Hepatocyte (in vitro differentiated cells): ENCODE data around the gene TRPM2. TPM values are rescaled to one million over a fixed set of nuclear protein-coding genes. Genes with fewer than 3 reads are reported as not detected.
A peak's percentile ranks its signal among the peaks of the same experiment; 100 is the strongest.

Source experiments
- DNase-seq: peaks from one replicate; pipeline ENCODE4 v3.0.0-alpha.2; 2016; ENCODE audit warnings: low spot score
- H2AFZ ChIP-seq: fragments of 200-600 bp; sonication (generic); 2 replicates; pipeline ENCODE4 v1.6.0; 2016; ENCODE audit warnings: antibody characterized with exemption, mild to moderate bottlenecking
- H3K27ac ChIP-seq: fragments of 200-600 bp; sonication (generic); 2 replicates; pipeline ENCODE4 v1.5.1; 2016; ENCODE audit warnings: mild to moderate bottlenecking
- H3K27me3 ChIP-seq: fragments of 200-600 bp; sonication (generic); 2 replicates; pipeline ENCODE4 v1.6.1; 2016
- H3K36me3 ChIP-seq: fragments of 200-600 bp; sonication (generic); replicated peaks from 2 replicates; pipeline ENCODE4 v1.5.1; 2016; ENCODE audit warnings: low read depth; ENCODE audit not compliant: insufficient read depth
- H3K4me1 ChIP-seq: fragments of 200-600 bp; sonication (generic); 2 replicates; pipeline ENCODE4 v1.5.1; 2016; ENCODE audit warnings: mild to moderate bottlenecking, moderate library complexity; ENCODE audit not compliant: insufficient read depth
- H3K4me2 ChIP-seq: fragments of 200-600 bp; sonication (generic); 2 replicates; pipeline ENCODE4 v1.6.0; 2016
- H3K4me3 ChIP-seq: fragments of 200-600 bp; sonication (generic); 2 replicates; pipeline ENCODE4 v1.5.1; 2016; ENCODE audit warnings: mild to moderate bottlenecking
- H3K79me2 ChIP-seq: fragments of 200-600 bp; sonication (generic); 2 replicates; pipeline ENCODE4 v1.6.0; 2017; ENCODE audit warnings: mild to moderate bottlenecking
- H3K9me2 ChIP-seq: fragments of 200-600 bp; sonication (generic); replicated peaks from 2 replicates; pipeline ENCODE4 v1.6.0; 2017; ENCODE audit warnings: mild to moderate bottlenecking; ENCODE audit not compliant: insufficient read depth
- H3K9me3 ChIP-seq: fragments of 200-600 bp; sonication (generic); 2 replicates; pipeline ENCODE4 v1.5.1; 2016; ENCODE audit warnings: low read depth, mild to moderate bottlenecking
- H4K20me1 ChIP-seq: fragments of 200-600 bp; sonication (generic); 2 replicates; pipeline ENCODE4 v1.6.0; 2016; ENCODE audit warnings: mild to moderate bottlenecking; ENCODE audit not compliant: insufficient read depth, poor library complexity, severe bottlenecking
- CTCF ChIP-seq: fragments of 200-600 bp; sonication (generic); IDR thresholded peaks from 2 replicates; pipeline ENCODE4 v1.5.1; 2016; ENCODE audit warnings: antibody characterized with exemption, mild to moderate bottlenecking; ENCODE audit not compliant: poor library complexity
- EZH2 ChIP-seq: fragments of 200-600 bp; sonication (generic); IDR thresholded peaks from 2 replicates; pipeline ENCODE4 v1.6.1; 2016; ENCODE audit warnings: antibody characterized with exemption, mild to moderate bottlenecking, borderline replicate concordance
- EZH2phosphoT487 ChIP-seq: fragments of 200-600 bp; sonication (generic); IDR thresholded peaks from one replicate; pipeline ENCODE4 v1.6.1; 2018; ENCODE audit warnings: antibody characterized with exemption, mild to moderate bottlenecking, low read depth, moderate library complexity; ENCODE audit not compliant: unreplicated experiment, severe bottlenecking
- WGBS: methylation state at CpG from one replicate; pipeline ENCODE4 v1.1.6; 2016; ENCODE audit warnings: low lambda C conversion rate; ENCODE audit errors: missing lambda C conversion rate; 5-methylcytosine and 5-hydroxymethylcytosine counted together
- polyA plus RNA-seq: library from polyadenylated mRNA; unstranded; fragments of >200 nt; fragmentation: Nextera tagmentation; extraction: Ambion mirVana; gene quantifications from 2 replicates; pipeline ENCODE4 v1.2.1, GENCODE V29; 2016
- total RNA-seq: library from RNA; depleted of rRNA; stranded (reverse); fragments of >200 nt; gene quantifications from 2 replicates; pipeline ENCODE4 v1.2.3, GENCODE V29; 2014

The TRPM2 gene
- total and polyA plus RNA-seq, 2 experiments from 2014 or later = 0.25 to 0.50 TPM

- H3K79me2 ChIP-seq = no peaks in the 10 kb centered on the region
- H3K4me2 ChIP-seq = no peak overlapping the region
- H3K27me3 ChIP-seq = no peaks in the 10 kb centered on the region
- no peaks in the 10 kb centered on the region for H3K36me3 ChIP-seq
- H3K4me1 ChIP-seq = no peaks in the 10 kb centered on the region
- no peak overlapping the region for H3K27ac ChIP-seq
- H3K9me3 ChIP-seq = no peaks in the 10 kb centered on the region
- DNase-seq = no peak
- no peak overlapping the region for H2AFZ ChIP-seq
- 85% methylated on average over 22 of the region's 22 CpGs for WGBS
- no peaks in the 10 kb centered on the region for H3K9me2 ChIP-seq
- H3K4me3 ChIP-seq = no peak overlapping the region
- TF ChIP-seq CTCF (no peak), EZH2 (no peak), EZH2phosphoT487 (no peak)
- no peaks in the 10 kb centered on the region for H4K20me1 ChIP-seq
Measured at GRCh38 chr21:44397431-44398031, 44.1 kb downstream of the TRPM2 start.

GRCh38 chr21:44398499-44398898 lies 45.1 kb downstream of the TRPM2 start:
- no peaks in the 10 kb centered on the region for H3K36me3 ChIP-seq
- DNase-seq = peak; percentile 2
- no peak overlapping the region for H3K27ac ChIP-seq
- 89% methylated on average over 9 of the region's 9 CpGs for WGBS
- H3K9me3 ChIP-seq = no peaks in the 10 kb centered on the region
- no peak for TF ChIP-seq EZH2phosphoT487
- no peak for TF ChIP-seq EZH2
- TF ChIP-seq CTCF = no peak
- no peak overlapping the region for H3K4me2 ChIP-seq
- H3K4me1 ChIP-seq = no peaks in the 10 kb centered on the region
- no peaks in the 10 kb centered on the region for H4K20me1 ChIP-seq
- H3K79me2 ChIP-seq = no peaks in the 10 kb centered on the region
- H3K9me2 ChIP-seq = no peaks in the 10 kb centered on the region
- H2AFZ ChIP-seq = no peak overlapping the region
- no peaks in the 10 kb centered on the region for H3K27me3 ChIP-seq
- no peak overlapping the region for H3K4me3 ChIP-seq

DNA sequence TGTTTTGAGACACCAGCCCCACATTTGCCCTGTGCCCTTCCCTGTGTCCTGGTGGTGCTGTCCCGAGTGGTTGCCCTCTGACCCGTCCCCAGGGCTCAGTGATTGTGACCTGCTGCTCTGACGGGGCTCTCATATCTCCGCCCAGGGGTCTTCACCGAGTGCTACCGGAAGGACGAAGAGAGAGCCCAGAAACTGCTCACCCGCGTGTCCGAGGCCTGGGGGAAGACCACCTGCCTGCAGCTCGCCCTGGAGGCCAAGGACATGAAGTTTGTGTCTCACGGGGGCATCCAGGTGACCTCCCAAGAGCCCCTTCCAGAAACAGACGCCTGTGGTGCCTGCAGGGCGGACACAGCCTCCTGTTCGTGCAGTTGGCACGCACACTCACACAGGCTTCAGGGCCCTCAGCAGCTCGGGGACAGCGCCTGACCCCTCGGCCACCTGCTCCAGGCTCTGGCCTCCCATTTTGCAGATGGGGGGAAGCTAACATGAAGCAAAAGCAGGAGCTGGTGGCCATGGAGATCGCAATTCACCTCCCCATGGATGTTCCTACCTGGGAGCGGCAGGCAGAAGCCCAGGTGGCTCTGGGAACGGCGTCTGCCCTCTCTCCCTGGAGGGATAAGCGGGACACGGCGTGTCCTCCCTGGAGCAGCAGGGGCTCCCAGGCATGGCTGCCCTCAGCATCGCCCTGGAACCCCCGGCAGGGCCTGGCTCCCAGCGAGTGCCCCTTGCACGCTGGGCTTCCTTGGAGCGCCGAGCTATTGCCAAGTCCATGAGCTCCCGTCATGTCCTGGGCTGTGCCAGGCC lies 45.9 kb downstream of the TRPM2 start:
- no peaks in the 10 kb centered on the region for H3K79me2 ChIP-seq
- H3K27me3 ChIP-seq = no peaks in the 10 kb centered on the region
- H2AFZ ChIP-seq = no peak overlapping the region
- H3K4me1 ChIP-seq = no peaks in the 10 kb centered on the region
- no peaks in the 10 kb centered on the region for H4K20me1 ChIP-seq
- H3K9me3 ChIP-seq = no peaks in the 10 kb centered on the region
- no peaks in the 10 kb centered on the region for H3K36me3 ChIP-seq
- TF ChIP-seq EZH2 (no peak), CTCF (no peak), EZH2phosphoT487 (no peak)
- no peak overlapping the region for H3K4me2 ChIP-seq
- H3K4me3 ChIP-seq = no peak overlapping the region
- 86% methylated on average over 33 of the region's 33 CpGs for WGBS
- H3K27ac ChIP-seq = no peak overlapping the region
- peak; percentile 2 for DNase-seq
- H3K9me2 ChIP-seq = no peaks in the 10 kb centered on the region
